Activated T-cell treated with anti-CD3 and anti-CD28 coated beads, Interleukin-2, amount 50 U/mL, for 24 hours (primary cell): Measurements from ENCODE around the gene POU6F2.
"Not testable (repeated sequence)": the region's sequence is repeated elsewhere in the genome, so short reads cannot be mapped to it uniquely, and the experiment has no call there.

Experiments
- DNase-seq: peaks from one replicate; pipeline ENCODE4 v3.0.0-alpha.2; 2020
- H3K27ac Mint-ChIP-seq: 2 replicates; pipeline ENCODE4 v1.8.0; 2020; ENCODE audit warnings: mild to moderate bottlenecking, mixed read lengths
- H3K27me3 Mint-ChIP-seq: 2 replicates; pipeline ENCODE4 v1.8.0; 2020; ENCODE audit warnings: mixed read lengths
- H3K36me3 Mint-ChIP-seq: 2 replicates; pipeline ENCODE4 v1.8.0; 2020; ENCODE audit warnings: low read depth, mixed read lengths
- H3K4me1 Mint-ChIP-seq: 2 replicates; pipeline ENCODE4 v1.8.0; 2020; ENCODE audit warnings: low read depth, mixed read lengths
- H3K4me3 Mint-ChIP-seq: 2 replicates; pipeline ENCODE4 v1.8.0; 2020; ENCODE audit warnings: mild to moderate bottlenecking, moderate library complexity, mixed read lengths
- H3K9me3 Mint-ChIP-seq: 2 replicates; pipeline ENCODE4 v1.8.0; 2020; ENCODE audit warnings: mixed read lengths

POU6F2 gene

GRCh38 chr7:39306016-39306570 is 328.4 kb downstream of the POU6F2 start:
- DNase-seq: no peak
- Mint-ChIP-seq H3K4me1 (no peaks in the 10 kb centered on the region), H3K9me3 (no peaks in the 10 kb centered on the region), H3K27ac (no peak overlapping the region), H3K27me3 (peaks cover 5% of the 10 kb centered on the region), H3K4me3 (no peak overlapping the region), H3K36me3 (no peaks in the 10 kb centered on the region)

GRCh38 chr7:39310699-39311098 is 333.0 kb downstream of the POU6F2 start:
- DNase-seq: no peak
- H3K27ac Mint-ChIP-seq: no peak overlapping the region
- H3K9me3 Mint-ChIP-seq: no peaks in the 10 kb centered on the region
- H3K36me3 Mint-ChIP-seq: no peaks in the 10 kb centered on the region
- H3K27me3 Mint-ChIP-seq: peaks cover 3% of the 10 kb centered on the region
- no peaks in the 10 kb centered on the region for H3K4me1 Mint-ChIP-seq
- H3K4me3 Mint-ChIP-seq: no peak overlapping the region

DNA sequence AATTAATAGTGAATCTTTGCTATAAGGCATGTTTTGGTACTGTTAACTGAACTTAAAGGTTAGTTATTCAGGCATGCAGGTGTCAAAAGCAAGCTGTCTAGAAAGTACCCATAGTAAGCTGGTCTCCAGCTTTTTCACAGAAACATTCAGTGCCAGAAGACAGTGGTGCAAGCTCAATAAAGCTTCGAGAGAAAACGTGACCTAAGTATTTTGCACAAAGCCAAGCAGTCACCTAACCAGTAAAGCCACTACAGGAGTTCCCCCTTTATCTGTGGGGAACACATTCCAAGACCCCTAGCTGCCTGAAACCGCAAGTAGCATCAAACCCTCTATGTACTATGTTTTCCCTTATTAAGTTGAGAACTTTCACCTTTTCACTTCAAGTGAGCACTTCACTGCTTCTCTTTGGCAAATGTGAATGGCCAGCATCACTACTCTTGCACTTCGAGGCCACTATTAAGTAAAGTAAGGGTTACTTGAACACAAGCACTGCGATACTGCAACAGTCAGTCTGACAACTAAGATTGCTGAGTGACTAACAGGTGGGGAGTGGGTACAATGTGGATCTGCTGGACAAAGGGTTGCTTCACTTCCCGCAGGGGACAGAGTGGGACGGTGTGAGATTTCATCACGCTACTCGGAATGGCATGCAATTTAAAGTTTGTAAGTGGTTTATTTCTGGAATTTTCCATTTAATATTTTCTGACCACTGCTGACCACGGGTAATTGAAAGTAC is 334.7 kb downstream of the POU6F2 start:
- no peaks in the 10 kb centered on the region for H3K9me3 Mint-ChIP-seq
- H3K27ac Mint-ChIP-seq: no peak overlapping the region
- DNase-seq: no peak
- H3K36me3 Mint-ChIP-seq: no peaks in the 10 kb centered on the region
- no peak overlapping the region for H3K4me3 Mint-ChIP-seq
- H3K27me3 Mint-ChIP-seq: peaks cover 3% of the 10 kb centered on the region
- no peaks in the 10 kb centered on the region for H3K4me1 Mint-ChIP-seq

DNA sequence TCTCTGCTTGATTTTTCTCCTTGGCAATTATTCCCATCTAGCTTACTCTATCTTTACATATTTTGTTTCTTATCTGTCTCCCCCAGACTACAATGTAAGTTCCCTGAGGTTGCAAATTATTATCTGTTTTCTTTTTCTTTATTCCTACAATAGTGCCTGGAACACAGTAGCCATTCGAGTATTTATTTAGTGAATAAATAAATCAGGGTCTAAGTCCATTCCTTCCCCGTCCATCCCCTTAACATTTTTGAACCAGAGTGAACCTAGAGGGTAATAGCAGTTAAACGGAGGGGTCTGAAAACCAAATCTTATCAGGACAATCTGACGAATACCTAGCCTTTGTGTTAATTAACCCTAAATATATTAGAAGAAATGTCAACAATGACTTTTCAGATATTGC is 335.7 kb downstream of the POU6F2 start:
- H3K36me3 Mint-ChIP-seq: no peaks in the 10 kb centered on the region
- no peak for DNase-seq
- no peak overlapping the region for H3K27ac Mint-ChIP-seq
- no peaks in the 10 kb centered on the region for H3K9me3 Mint-ChIP-seq
- H3K27me3 Mint-ChIP-seq: no peaks in the 10 kb centered on the region
- H3K4me3 Mint-ChIP-seq: no peak overlapping the region
- no peaks in the 10 kb centered on the region for H3K4me1 Mint-ChIP-seq

DNA sequence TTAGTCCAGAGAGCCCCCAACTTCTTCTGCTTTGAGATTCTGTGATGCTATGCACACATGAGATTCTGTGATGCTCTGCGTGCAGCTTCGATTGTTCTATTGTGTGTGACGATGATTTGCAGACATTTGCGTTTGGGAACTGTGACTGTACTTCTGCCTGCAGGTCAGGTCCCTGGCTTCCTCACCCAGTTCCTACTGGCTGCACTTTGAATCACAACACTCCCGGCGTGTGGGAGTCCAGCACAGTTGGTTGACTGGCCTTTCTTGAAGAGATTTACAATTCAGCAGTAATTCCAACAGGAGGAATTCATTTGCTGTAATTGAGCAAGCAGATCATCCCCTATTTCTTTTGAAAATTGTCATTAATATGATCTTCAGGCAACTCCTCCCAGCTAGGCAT is 336.3 kb downstream of the POU6F2 start:
- no peak for DNase-seq
- no peak overlapping the region for H3K4me3 Mint-ChIP-seq
- no peaks in the 10 kb centered on the region for H3K27me3 Mint-ChIP-seq
- no peaks in the 10 kb centered on the region for H3K9me3 Mint-ChIP-seq
- H3K36me3 Mint-ChIP-seq: no peaks in the 10 kb centered on the region
- H3K4me1 Mint-ChIP-seq: no peaks in the 10 kb centered on the region
- no peak overlapping the region for H3K27ac Mint-ChIP-seq

DNA sequence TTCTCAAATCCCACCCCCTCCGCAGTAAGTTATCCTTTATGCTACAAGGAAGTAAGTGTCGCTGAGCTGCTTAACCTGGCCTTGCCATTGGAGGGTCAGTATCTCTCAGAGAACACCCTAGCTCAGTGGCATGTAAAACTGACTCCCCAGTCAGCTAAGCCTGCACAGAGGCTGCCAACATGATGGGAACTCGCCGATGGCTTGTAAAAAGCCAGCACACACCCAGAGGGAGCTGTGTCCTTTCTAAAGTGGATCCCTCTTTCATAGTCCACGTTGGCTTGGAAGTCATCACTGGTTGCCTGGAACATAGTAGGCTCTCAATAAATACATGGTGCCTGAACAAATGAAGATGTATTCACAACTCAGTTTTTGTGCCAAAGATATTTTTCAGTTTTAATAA is 339.4 kb downstream of the POU6F2 start:
- no peak overlapping the region for H3K27ac Mint-ChIP-seq
- no peaks in the 10 kb centered on the region for H3K4me1 Mint-ChIP-seq
- H3K36me3 Mint-ChIP-seq: no peaks in the 10 kb centered on the region
- H3K9me3 Mint-ChIP-seq: no peaks in the 10 kb centered on the region
- no peaks in the 10 kb centered on the region for H3K27me3 Mint-ChIP-seq
- no peak for DNase-seq
- no peak overlapping the region for H3K4me3 Mint-ChIP-seq

- Mint-ChIP-seq H3K27ac (no peak overlapping the region), H3K27me3 (no peaks in the 10 kb centered on the region), H3K4me1 (no peaks in the 10 kb centered on the region), H3K4me3 (no peak overlapping the region), H3K9me3 (no peaks in the 10 kb centered on the region), H3K36me3 (no peaks in the 10 kb centered on the region)
- no peak for DNase-seq
These were observed 340.2 kb downstream of the POU6F2 start for GRCh38 chr7:39317896-39318295.

- no peak for DNase-seq
- Mint-ChIP-seq H3K27me3 (no peaks in the 10 kb centered on the region), H3K4me1 (no peaks in the 10 kb centered on the region), H3K27ac (no peak overlapping the region), H3K36me3 (no peaks in the 10 kb centered on the region), H3K4me3 (no peak overlapping the region), H3K9me3 (no peaks in the 10 kb centered on the region)
These were observed 343.5 kb downstream of the POU6F2 start for GRCh38 chr7:39321245-39321644.

DNA sequence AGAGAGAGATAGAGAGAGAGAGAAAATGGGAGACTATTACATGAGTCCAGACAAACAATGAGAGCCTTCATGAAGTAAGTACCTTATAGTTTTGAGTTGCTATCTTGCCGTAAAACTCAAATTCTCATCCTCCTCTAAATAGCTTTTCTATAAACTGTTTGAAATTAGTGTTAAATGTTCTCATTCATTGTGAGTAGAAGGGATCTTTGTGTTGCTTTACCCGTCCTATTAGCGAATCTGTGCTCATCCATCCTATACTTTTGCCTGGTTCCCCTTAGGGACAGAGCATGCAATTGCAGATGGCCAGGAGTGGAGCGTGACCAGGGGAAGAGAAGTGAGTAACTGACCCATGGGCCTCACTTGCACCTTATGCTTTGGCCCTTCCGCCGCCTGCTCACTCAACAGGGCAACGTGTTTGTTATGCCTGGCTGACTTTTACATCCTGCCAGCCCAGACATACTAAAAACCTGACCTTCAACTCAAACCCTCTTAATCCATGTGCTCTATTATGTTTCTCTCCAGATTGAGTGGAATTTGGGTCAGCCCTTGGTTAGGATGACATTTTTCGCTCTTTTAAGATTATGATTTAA is 344.3 kb downstream of the POU6F2 start:
- no peaks in the 10 kb centered on the region for H3K4me1 Mint-ChIP-seq
- H3K9me3 Mint-ChIP-seq: no peaks in the 10 kb centered on the region
- H3K36me3 Mint-ChIP-seq: no peaks in the 10 kb centered on the region
- no peaks in the 10 kb centered on the region for H3K27me3 Mint-ChIP-seq
- no peak overlapping the region for H3K27ac Mint-ChIP-seq
- H3K4me3 Mint-ChIP-seq: no peak overlapping the region
- no peak for DNase-seq

- Mint-ChIP-seq H3K27ac (no peak overlapping the region), H3K4me3 (no peak overlapping the region), H3K27me3 (no peaks in the 10 kb centered on the region), H3K9me3 (no peaks in the 10 kb centered on the region), H3K36me3 (no peaks in the 10 kb centered on the region), H3K4me1 (no peaks in the 10 kb centered on the region)
- no peak for DNase-seq
These were observed 346.5 kb downstream of the POU6F2 start for GRCh38 chr7:39324139-39324760.

DNA sequence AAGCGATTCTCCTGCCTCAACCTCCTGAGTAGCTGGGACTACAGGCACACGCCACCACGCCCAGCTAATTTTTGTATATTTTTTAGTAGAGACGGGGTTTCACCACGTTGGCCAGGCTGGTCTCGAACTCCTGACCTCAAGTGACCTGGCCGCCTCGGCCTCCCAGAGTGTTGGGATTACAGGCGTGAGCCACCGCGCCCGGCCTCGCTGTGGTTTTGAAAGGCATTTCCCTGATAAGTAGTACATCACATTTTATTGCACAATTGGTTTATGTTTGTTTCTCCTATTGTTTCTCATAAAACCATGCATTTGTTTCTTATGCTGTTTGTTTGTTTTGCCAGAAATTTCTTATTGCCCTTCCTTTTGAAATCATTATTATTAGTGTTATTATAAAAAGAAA is 353.9 kb downstream of the POU6F2 start:
- not testable (repeated sequence) for H3K27ac Mint-ChIP-seq, H3K36me3 Mint-ChIP-seq, H3K4me1 Mint-ChIP-seq, H3K4me3 Mint-ChIP-seq, DNase-seq, H3K9me3 Mint-ChIP-seq
- peaks cover 11% of the 10 kb centered on the region for H3K27me3 Mint-ChIP-seq

DNA sequence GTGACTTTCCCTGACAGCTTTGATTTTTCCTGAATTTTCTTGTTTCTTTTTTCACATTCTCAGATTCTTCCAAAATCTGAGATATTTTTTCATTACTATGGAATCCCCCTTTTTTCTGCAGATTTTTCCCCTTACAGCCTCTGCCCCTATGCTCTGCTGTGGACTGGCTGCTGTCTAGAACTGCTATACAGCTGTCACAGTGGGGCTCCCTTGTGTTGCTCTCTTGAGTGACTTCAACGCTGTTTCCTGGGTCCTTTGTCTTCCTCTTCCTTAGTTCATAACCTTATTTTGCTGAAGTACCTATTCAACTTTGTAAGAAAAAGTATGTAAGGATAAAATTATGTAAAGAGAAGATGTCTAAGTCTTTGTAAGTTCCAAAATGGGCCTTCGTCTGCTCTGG is 354.4 kb downstream of the POU6F2 start:
- Mint-ChIP-seq H3K36me3 (no peaks in the 10 kb centered on the region), H3K4me3 (no peak overlapping the region), H3K9me3 (no peaks in the 10 kb centered on the region), H3K27ac (no peak overlapping the region), H3K27me3 (peaks cover 11% of the 10 kb centered on the region), H3K4me1 (no peaks in the 10 kb centered on the region)
- no peak for DNase-seq

GRCh38 chr7:39333701-39334100 is 356.0 kb downstream of the POU6F2 start:
- no peaks in the 10 kb centered on the region for H3K36me3 Mint-ChIP-seq
- peaks cover 11% of the 10 kb centered on the region for H3K27me3 Mint-ChIP-seq
- no peak for DNase-seq
- no peak overlapping the region for H3K27ac Mint-ChIP-seq
- H3K4me1 Mint-ChIP-seq: no peaks in the 10 kb centered on the region
- no peak overlapping the region for H3K4me3 Mint-ChIP-seq
- H3K9me3 Mint-ChIP-seq: no peaks in the 10 kb centered on the region

DNA sequence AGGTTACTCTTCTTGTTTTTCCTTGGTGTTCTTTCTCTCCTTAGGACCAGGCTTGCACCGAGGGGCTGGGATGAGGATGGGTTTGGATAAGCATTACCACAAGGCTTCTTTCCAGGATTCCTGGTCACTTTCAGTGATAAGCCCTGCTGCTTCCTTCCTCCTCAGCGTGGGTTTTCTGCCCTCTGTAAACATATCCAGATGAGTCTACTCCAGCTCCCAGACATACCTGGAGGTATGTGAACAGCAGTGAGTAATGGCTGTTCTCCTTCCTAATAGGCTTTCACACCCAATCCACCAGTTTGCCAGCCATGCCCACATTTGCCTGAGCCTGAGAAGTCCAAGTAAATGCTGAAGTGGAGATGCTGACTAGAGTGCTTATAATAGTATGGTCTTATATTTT is 358.7 kb downstream of the POU6F2 start:
- Mint-ChIP-seq H3K27me3 (peaks cover 15% of the 10 kb centered on the region), H3K9me3 (no peaks in the 10 kb centered on the region), H3K27ac (no peak overlapping the region), H3K4me3 (no peak overlapping the region), H3K4me1 (no peaks in the 10 kb centered on the region), H3K36me3 (no peaks in the 10 kb centered on the region)
- DNase-seq: no peak

DNA sequence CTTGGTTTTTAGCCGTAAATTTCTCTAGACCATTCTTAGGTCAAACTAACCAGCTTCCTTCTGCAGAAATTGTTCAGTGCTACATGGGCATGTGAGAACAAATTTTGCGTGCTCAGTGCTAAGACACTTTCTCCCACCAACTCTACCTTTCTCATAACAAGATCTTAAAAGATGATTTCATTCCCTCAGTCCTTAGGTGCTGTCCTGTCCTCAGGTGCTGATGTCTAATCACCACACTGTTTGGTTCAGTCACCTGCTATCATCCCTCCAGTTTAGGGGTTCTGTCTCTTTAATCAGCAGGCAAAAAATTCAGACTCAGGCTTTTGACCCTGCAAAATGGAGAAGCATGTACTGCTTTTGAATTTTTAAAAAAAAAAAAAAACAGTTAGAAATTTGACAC is 361.0 kb downstream of the POU6F2 start:
- Mint-ChIP-seq H3K36me3 (no peaks in the 10 kb centered on the region), H3K27ac (no peak overlapping the region), H3K27me3 (peaks cover 17% of the 10 kb centered on the region), H3K4me3 (no peak overlapping the region), H3K4me1 (no peaks in the 10 kb centered on the region), H3K9me3 (no peaks in the 10 kb centered on the region)
- DNase-seq: no peak
